Upper lobe of left lung (tissue), 6 donors: ENCODE measurements around the gene RASD1. TPM values are rescaled to one million over a fixed set of nuclear protein-coding genes. Genes with fewer than 3 reads are reported as not detected.

Experiments used
- ATAC-seq, 2 donors: fragments of 200-7000 bp; cut with Tn5 transposase; one replicate each; pipeline ENCODE4 v1.9.1; 2022; ENCODE audit warnings: mild to moderate bottlenecking in 2 of 2, moderate library complexity in 2 of 2; ENCODE audit not compliant: low FRiP score in 2 of 2
- DNase-seq, 2 donors: peaks; one replicate each; pipeline ENCODE4 v3.0.0-alpha.2; 2019 to 2020
- H3K27ac ChIP-seq, 4 donors: fragments of 200-600 bp; sonication (generic); one replicate each; pipeline ENCODE4 v1.5.1; 2016 to 2019
- H3K27me3 ChIP-seq, 4 donors: fragments of 200-600 bp; sonication (generic); one replicate each; pipeline ENCODE4 v1.5.1; 2017 to 2019
- H3K36me3 ChIP-seq, 4 donors: fragments of 200-600 bp; sonication (generic); one replicate each; pipeline ENCODE4 v1.5.1; 2016 to 2019
- H3K4me1 ChIP-seq, 4 donors: fragments of 200-600 bp; sonication (generic); one replicate each; pipeline ENCODE4 v1.5.1; 2018 to 2019
- H3K4me3 ChIP-seq, 4 donors: fragments of 200-600 bp; sonication (generic); one replicate each; pipeline ENCODE4 v1.5.1; 2017 to 2019; ENCODE audit warnings: mild to moderate bottlenecking in 2 of 4, moderate library complexity in 1 of 4
- H3K9me3 ChIP-seq, 4 donors: fragments of 200-600 bp; sonication (generic); one replicate each; pipeline ENCODE4 v1.5.1; 2018 to 2019
- CTCF ChIP-seq, 6 experiments: fragments of 450-650 bp in 4 of 6; fragments of 200-600 bp in 2 of 6; sonication (generic) in 2 of 6; IDR thresholded peaks; one replicate each; pipeline ENCODE4 v1.5.1; 2016 to 2019; ENCODE audit warnings: antibody characterized with exemption in 6 of 6
- EP300 ChIP-seq, 4 donors: sonication (generic); formaldehyde crosslinking; IDR thresholded peaks; one replicate each; pipeline ENCODE4 v1.5.1; 2017; ENCODE audit warnings: antibody characterized with exemption in 4 of 4, control low read depth in 2 of 4
- POLR2A ChIP-seq, 4 donors: fragments of 450-650 bp; IDR thresholded peaks; one replicate each; pipeline ENCODE4 v1.5.1; 2016 to 2017; ENCODE audit warnings: antibody characterized with exemption in 4 of 4, mild to moderate bottlenecking in 2 of 4
- POLR2AphosphoS5 ChIP-seq, 2 donors: sonication (generic); formaldehyde crosslinking; IDR thresholded peaks; one replicate each; pipeline ENCODE4 v1.5.1; 2017; ENCODE audit warnings: antibody characterized with exemption in 2 of 2
- WGBS, 2 donors: methylation state at CpG; one replicate each; pipeline ENCODE4 v1.1.5; 2017 to 2018; 5-methylcytosine and 5-hydroxymethylcytosine counted together
- total RNA-seq, 6 donors: library from RNA; depleted of rRNA in 4 of 6; stranded (reverse); fragments of >200 nt in 4 of 6; gene quantifications; one replicate each; pipeline versions ENCODE4 v1.1.0 to v1.2.1, GENCODE V29; 2016 to 2021
- donor health status: DM: no; HTN: no; CAD: no; lungs with moderate emphysema.
- donor health status: DM: no; HTN: yes; CAD: no; lungs with severe emphysema.

RASD1 gene
- total RNA-seq, 6 donors from 2014 or later: 28.5 to 68.1 (median 36.5) TPM

GRCh38 chr17:17526369-17526768 is 30.2 kb upstream of the RASD1 start:
- Histone ChIP-seq H3K36me3 (no peaks in the 10 kb centered on the region), H3K9me3 (no peaks in the 10 kb centered on the region), H3K4me3 (no peak overlapping the region), H3K4me1 (peaks cover 0 to 34% (median 23%) of the 10 kb centered on the region in 4 donors), H3K27ac (peak overlapping the region in 1 of 4 donors; percentile 21), H3K27me3 (no peaks in the 10 kb centered on the region)
- ATAC-seq (peak in 1 of 2 donors; percentile 10), DNase-seq (peak in 1 of 2 donors; percentile 21)
- TF ChIP-seq EP300 (IDR thresholded peaks at IDR 0.05) (no peak), POLR2AphosphoS5 (IDR thresholded peaks at IDR 0.05) (no peak), CTCF (IDR thresholded peaks at IDR 0.05) (no peak), POLR2A (IDR thresholded peaks at IDR 0.05) (no peak)
- 68 to 71% methylated on average over 14 of the region's 14 CpGs for WGBS, 2 donors

- ATAC-seq (no peak), DNase-seq (no peak)
- Histone ChIP-seq H3K9me3 (no peaks in the 10 kb centered on the region), H3K4me1 (peaks cover 0 to 34% (median 23%) of the 10 kb centered on the region in 4 donors), H3K36me3 (peaks cover 0 to 4% (median 1%) of the 10 kb centered on the region in 4 donors), H3K27me3 (no peaks in the 10 kb centered on the region), H3K4me3 (no peak overlapping the region), H3K27ac (peak overlapping the region in 1 of 4 donors; percentile 21)
- WGBS, 2 donors: 74% methylated on average over 6 of the region's 6 CpGs
- TF ChIP-seq POLR2AphosphoS5 (IDR thresholded peaks at IDR 0.05) (no peak), POLR2A (IDR thresholded peaks at IDR 0.05) (no peak), CTCF (IDR thresholded peaks at IDR 0.05) (no peak), EP300 (IDR thresholded peaks at IDR 0.05) (no peak)
Measured at GRCh38 chr17:17525956-17526355, 29.8 kb upstream of the RASD1 start.

- peaks cover 0 to 9% (median 2%) of the 10 kb centered on the region in 4 donors for H3K36me3 ChIP-seq
- no peak for TF ChIP-seq POLR2AphosphoS5 (IDR thresholded peaks at IDR 0.05)
- TF ChIP-seq EP300 (IDR thresholded peaks at IDR 0.05): no peak
- no peak for TF ChIP-seq POLR2A (IDR thresholded peaks at IDR 0.05)
- TF ChIP-seq CTCF (IDR thresholded peaks at IDR 0.05): no peak
- peaks cover 0 to 34% (median 23%) of the 10 kb centered on the region in 4 donors for H3K4me1 ChIP-seq
- no peaks in the 10 kb centered on the region for H3K9me3 ChIP-seq
- H3K27ac ChIP-seq: no peak overlapping the region
- WGBS, 2 donors: 72 to 84% methylated on average over 15 of the region's 15 CpGs
- ATAC-seq: no peak
- no peak overlapping the region for H3K4me3 ChIP-seq
- H3K27me3 ChIP-seq: no peaks in the 10 kb centered on the region
- peak in 1 of 2 donors; percentile 41 for DNase-seq
Measured at GRCh38 chr17:17525311-17525710, 29.1 kb upstream of the RASD1 start.

GRCh38 chr17:17523731-17524490 is 27.7 kb upstream of the RASD1 start:
- TF ChIP-seq CTCF (IDR thresholded peaks at IDR 0.05) (no peak), POLR2A (IDR thresholded peaks at IDR 0.05) (no peak)
- no peak overlapping the region for H3K4me3 ChIP-seq
- ATAC-seq (no peak), DNase-seq (no peak)
- no peak overlapping the region for H3K27ac ChIP-seq
- H3K27me3 ChIP-seq: no peaks in the 10 kb centered on the region
- 81 to 87% methylated on average over 18 to 19 of the region's 19 CpGs for WGBS, 2 donors
- H3K4me1 ChIP-seq: peaks cover 0 to 31% (median 23%) of the 10 kb centered on the region in 4 donors
- H3K36me3 ChIP-seq: peaks cover 0 to 9% (median 2%) of the 10 kb centered on the region in 4 donors
- no peaks in the 10 kb centered on the region for H3K9me3 ChIP-seq
